Astrocyte (in vitro differentiated cells and primary cell): ENCODE results near the gene CNTNAP2. TPM values are rescaled to one million over a fixed set of nuclear protein-coding genes. Genes with fewer than 3 reads are reported as not detected.

Experiments
- DNase-seq: peaks from one replicate; pipeline ENCODE4 v3.0.0-alpha.2; 2010; ENCODE audit warnings: low read depth
- FAIRE-seq: peaks from 2 replicates; lab custom pipeline; 2011; peaks lifted over from hg19 to GRCh38; lab: Jason Lieb, UNC
- H2AFZ ChIP-seq: 2 replicates; pipeline ENCODE4 v1.6.0; 2012; ENCODE audit warnings: low read depth, low read length, inconsistent platforms
- H3K27ac ChIP-seq: 2 replicates; pipeline ENCODE4 v1.5.1; 2011; ENCODE audit warnings: low read depth, low read length, inconsistent platforms
- H3K27me3 ChIP-seq: 2 replicates; pipeline ENCODE4 v1.6.0; 2011; ENCODE audit warnings: low read length, inconsistent platforms; ENCODE audit not compliant: insufficient read depth
- H3K36me3 ChIP-seq: 2 replicates; pipeline ENCODE4 v1.5.1; 2011; ENCODE audit warnings: low read length, inconsistent platforms; ENCODE audit not compliant: insufficient read depth
- H3K4me1 ChIP-seq: 2 replicates; pipeline ENCODE4 v1.5.1; 2011; ENCODE audit warnings: low read length, inconsistent platforms; ENCODE audit not compliant: insufficient read depth
- H3K4me2 ChIP-seq: 2 replicates; pipeline ENCODE4 v1.6.0; 2012; ENCODE audit warnings: low read length, inconsistent platforms
- H3K4me3 ChIP-seq: 2 replicates; pipeline ENCODE4 v1.5.1; 2011; ENCODE audit warnings: low read depth, mild to moderate bottlenecking, low read length, inconsistent platforms; ENCODE audit not compliant: insufficient read depth
- H3K79me2 ChIP-seq: 2 replicates; pipeline ENCODE4 v1.6.0; 2012; ENCODE audit warnings: mild to moderate bottlenecking, low read length, inconsistent platforms; ENCODE audit not compliant: insufficient read depth
- H3K9ac ChIP-seq: 2 replicates; pipeline ENCODE4 v1.6.0; 2012; ENCODE audit warnings: mild to moderate bottlenecking, low read length, inconsistent platforms
- H3K9me3 ChIP-seq: 2 replicates; pipeline ENCODE4 v1.5.1; 2012; ENCODE audit warnings: low read depth, mild to moderate bottlenecking, low read length, inconsistent platforms; ENCODE audit not compliant: insufficient read depth
- H4K20me1 ChIP-seq: 2 replicates; pipeline ENCODE4 v1.6.0; 2012; ENCODE audit warnings: low read length, inconsistent platforms; ENCODE audit not compliant: insufficient read depth
- H3K27ac Mint-ChIP-seq: one replicate; pipeline ENCODE4 v1.8.0; 2021; ENCODE audit warnings: mild to moderate bottlenecking, mixed read lengths; ENCODE audit not compliant: unreplicated experiment
- H3K27me3 Mint-ChIP-seq: one replicate; pipeline ENCODE4 v1.8.0; 2021; ENCODE audit warnings: low read depth, mixed read lengths; ENCODE audit not compliant: unreplicated experiment
- H3K36me3 Mint-ChIP-seq: one replicate; pipeline ENCODE4 v1.8.0; 2021; ENCODE audit warnings: low read depth, mixed read lengths; ENCODE audit not compliant: unreplicated experiment
- H3K4me1 Mint-ChIP-seq: one replicate; pipeline ENCODE4 v1.8.0; 2021; ENCODE audit warnings: low read depth, mixed read lengths; ENCODE audit not compliant: unreplicated experiment
- H3K4me3 Mint-ChIP-seq: one replicate; pipeline ENCODE4 v1.8.0; 2021; ENCODE audit warnings: mild to moderate bottlenecking, moderate library complexity, mixed read lengths; ENCODE audit not compliant: unreplicated experiment
- H3K9me3 Mint-ChIP-seq: one replicate; pipeline ENCODE4 v1.8.0; 2021; ENCODE audit warnings: mild to moderate bottlenecking, mixed read lengths; ENCODE audit not compliant: unreplicated experiment
- CTCF ChIP-seq: IDR thresholded peaks from 2 replicates; pipeline ENCODE4 v1.5.1; 2011; ENCODE audit warnings: low read depth, mild to moderate bottlenecking, inconsistent platforms, low read length, moderate library complexity; ENCODE audit not compliant: insufficient read depth
- EZH2 ChIP-seq: IDR thresholded peaks from 2 replicates; pipeline ENCODE4 v1.6.1; 2012; ENCODE audit warnings: mild to moderate bottlenecking, low read length, inconsistent platforms; ENCODE audit not compliant: insufficient read depth
- total RNA-seq: library from RNA; stranded (reverse); gene quantifications from 2 replicates; pipeline ENCODE4 v1.2.1, GENCODE V29; 2021

CNTNAP2 gene
- total RNA-seq, 1 donor from 2014 or later = 20.0 TPM

GRCh38 chr7:148276314-148277041 is 2159.9 kb downstream of the CNTNAP2 start:
- Histone ChIP-seq H2AFZ (no peak overlapping the region), H4K20me1 (no peaks in the 10 kb centered on the region), H3K27me3 (no peaks in the 10 kb centered on the region), H3K9ac (no peak overlapping the region), H3K9me3 (peaks cover 3% of the 10 kb centered on the region), H3K4me1 (no peaks in the 10 kb centered on the region), H3K27ac (no peak overlapping the region), H3K79me2 (no peaks in the 10 kb centered on the region), H3K4me2 (no peak overlapping the region), H3K4me3 (no peak overlapping the region), H3K36me3 (no peaks in the 10 kb centered on the region)
- Mint-ChIP-seq H3K4me3 (no peak overlapping the region), H3K36me3 (no peaks in the 10 kb centered on the region), H3K27me3 (no peaks in the 10 kb centered on the region), H3K27ac (no peak overlapping the region), H3K9me3 (no peaks in the 10 kb centered on the region), H3K4me1 (peaks cover 18% of the 10 kb centered on the region)
- FAIRE-seq = no peak
- TF ChIP-seq EZH2 (no peak), CTCF (no peak)
- DNase-seq = no peak

DNA sequence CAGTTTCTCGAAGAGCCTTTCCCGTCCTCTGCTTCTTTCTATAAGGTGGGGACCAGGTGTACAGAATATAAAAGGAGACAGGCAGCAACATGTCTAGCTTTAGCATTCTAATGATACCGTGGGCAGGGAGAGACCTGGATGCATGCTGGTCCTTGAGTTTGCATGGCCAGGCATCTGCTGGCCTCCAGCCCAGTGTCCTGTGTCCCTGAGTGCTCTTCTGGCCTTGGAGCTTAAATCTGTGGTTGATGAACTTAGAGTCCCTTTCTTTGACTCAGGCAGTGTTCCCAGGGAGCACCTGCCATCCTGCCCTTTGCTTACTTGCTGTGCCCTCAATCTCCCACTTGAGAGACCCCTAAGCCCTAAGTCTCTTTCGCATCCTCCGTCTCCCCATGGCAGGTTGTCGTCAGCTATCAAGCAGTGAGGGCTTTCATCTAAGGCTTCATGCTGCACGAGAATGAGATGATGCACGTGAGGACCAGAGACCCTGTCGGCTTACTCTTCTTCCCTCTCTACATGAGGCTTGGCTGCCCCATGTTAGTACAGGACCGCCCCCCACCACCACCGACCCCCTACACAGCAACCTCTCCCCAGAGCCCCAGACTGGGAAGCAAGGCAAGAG is 2160.6 kb downstream of the CNTNAP2 start:
- Histone ChIP-seq H3K79me2 (no peaks in the 10 kb centered on the region), H3K27ac (no peak overlapping the region), H4K20me1 (no peaks in the 10 kb centered on the region), H3K4me2 (no peak overlapping the region), H3K27me3 (no peaks in the 10 kb centered on the region), H3K4me3 (no peak overlapping the region), H3K36me3 (no peaks in the 10 kb centered on the region), H3K9me3 (peaks cover 3% of the 10 kb centered on the region), H3K4me1 (no peaks in the 10 kb centered on the region), H3K9ac (no peak overlapping the region), H2AFZ (no peak overlapping the region)
- TF ChIP-seq EZH2 (no peak), CTCF (no peak)
- Mint-ChIP-seq H3K36me3 (no peaks in the 10 kb centered on the region), H3K27me3 (no peaks in the 10 kb centered on the region), H3K9me3 (no peaks in the 10 kb centered on the region), H3K27ac (no peak overlapping the region), H3K4me1 (peaks cover 18% of the 10 kb centered on the region), H3K4me3 (no peak overlapping the region)
- FAIRE-seq (no peak), DNase-seq (no peak)

GRCh38 chr7:148286150-148286549 is 2169.5 kb downstream of the CNTNAP2 start:
- no peak overlapping the region for H3K4me3 Mint-ChIP-seq
- TF ChIP-seq CTCF (peak; percentile 33), EZH2 (no peak)

More at GRCh38 chr7:148286150-148286549, 2169.5 kb downstream of the CNTNAP2 start:
- H4K20me1 ChIP-seq = no peaks in the 10 kb centered on the region
- no peak overlapping the region for H3K4me2 ChIP-seq
- Mint-ChIP-seq H3K4me1 (peaks cover 12% of the 10 kb centered on the region), H3K27me3 (no peaks in the 10 kb centered on the region), H3K9me3 (no peaks in the 10 kb centered on the region), H3K36me3 (no peaks in the 10 kb centered on the region), H3K27ac (no peak overlapping the region)
- H2AFZ ChIP-seq = no peak overlapping the region
- no peak overlapping the region for H3K9ac ChIP-seq
- no peaks in the 10 kb centered on the region for H3K27me3 ChIP-seq
- no peak overlapping the region for H3K27ac ChIP-seq
- H3K79me2 ChIP-seq = no peaks in the 10 kb centered on the region
- FAIRE-seq (no peak), DNase-seq (no peak)
- no peaks in the 10 kb centered on the region for H3K4me1 ChIP-seq
- no peak overlapping the region for H3K4me3 ChIP-seq
- no peaks in the 10 kb centered on the region for H3K36me3 ChIP-seq
- no peaks in the 10 kb centered on the region for H3K9me3 ChIP-seq
